ENCODE data around the gene COG2. TPM values are rescaled to one million over a fixed set of nuclear protein-coding genes. Genes with fewer than 3 reads are reported as not detected.

The COG2 gene
- total RNA-seq, 1 donor from 2014 or later: 25.9 TPM

- TF ChIP-seq EZH2 (IDR thresholded peaks at IDR 0.05; ENCODE audit: insufficient read depth, low read length): no peak
- no peak for TF ChIP-seq CTCF (IDR thresholded peaks at IDR 0.05; ENCODE audit: insufficient read depth, low read depth, low read length)
- Mint-ChIP-seq H3K4me3 (ENCODE audit: unreplicated experiment) (peak overlapping the region; percentile 71), H3K4me1 (ENCODE audit: low read depth, unreplicated experiment) (peaks cover 19% of the 10 kb centered on the region), H3K9me3 (ENCODE audit: unreplicated experiment) (no peaks in the 10 kb centered on the region), H3K27me3 (ENCODE audit: low read depth, unreplicated experiment) (peaks cover 3% of the 10 kb centered on the region), H3K36me3 (ENCODE audit: low read depth, unreplicated experiment) (peaks cover 5% of the 10 kb centered on the region), H3K27ac (ENCODE audit: unreplicated experiment) (peak overlapping the region; percentile 2)
- Histone ChIP-seq H3K36me3 (ENCODE audit: insufficient read depth, low read length) (no peaks in the 10 kb centered on the region), H3K79me2 (ENCODE audit: insufficient read depth, low read length) (peaks cover 39% of the 10 kb centered on the region), H3K4me1 (ENCODE audit: insufficient read depth, low read length) (peaks cover 11% of the 10 kb centered on the region), H3K4me3 (ENCODE audit: insufficient read depth, low read depth, low read length) (peak overlapping the region; percentile 98), H2AFZ (ENCODE audit: low read depth, low read length) (peak overlapping the region; percentile 81), H3K9me3 (ENCODE audit: insufficient read depth, low read depth, low read length) (no peaks in the 10 kb centered on the region), H3K4me2 (ENCODE audit: low read length) (peak overlapping the region; percentile 93), H3K27ac (ENCODE audit: low read depth, low read length) (no peak overlapping the region), H4K20me1 (ENCODE audit: insufficient read depth, low read length) (peaks cover 26% of the 10 kb centered on the region), H3K9ac (ENCODE audit: low read length) (no peak overlapping the region), H3K27me3 (ENCODE audit: insufficient read depth, low read length) (peaks cover 19% of the 10 kb centered on the region)
- no peak for FAIRE-seq
- peak; percentile 52 for DNase-seq (ENCODE audit: low read depth)
Measured at GRCh38 chr1:230641346-230641745, 935 bp upstream of the COG2 start.

- DNase-seq (ENCODE audit: low read depth) (no peak), FAIRE-seq (no peak)
- H3K4me1 ChIP-seq (ENCODE audit: insufficient read depth, low read length): peaks cover 11% of the 10 kb centered on the region
- peaks cover 5% of the 10 kb centered on the region for H3K36me3 Mint-ChIP-seq (ENCODE audit: low read depth, unreplicated experiment)
- H3K27me3 Mint-ChIP-seq (ENCODE audit: low read depth, unreplicated experiment): peaks cover 3% of the 10 kb centered on the region
- H3K4me3 ChIP-seq (ENCODE audit: insufficient read depth, low read depth, low read length): peak overlapping the region; percentile 98
- peaks cover 14% of the 10 kb centered on the region for H3K27me3 ChIP-seq (ENCODE audit: insufficient read depth, low read length)
- no peak overlapping the region for H3K27ac ChIP-seq (ENCODE audit: low read depth, low read length)
- TF ChIP-seq CTCF (IDR thresholded peaks at IDR 0.05; ENCODE audit: insufficient read depth, low read depth, low read length) (no peak), EZH2 (IDR thresholded peaks at IDR 0.05; ENCODE audit: insufficient read depth, low read length) (no peak)
- H3K79me2 ChIP-seq (ENCODE audit: insufficient read depth, low read length): peaks cover 44% of the 10 kb centered on the region
- no peak overlapping the region for H3K9ac ChIP-seq (ENCODE audit: low read length)
- peaks cover 31% of the 10 kb centered on the region for H4K20me1 ChIP-seq (ENCODE audit: insufficient read depth, low read length)
- peak overlapping the region; percentile 81 for H2AFZ ChIP-seq (ENCODE audit: low read depth, low read length)
- no peaks in the 10 kb centered on the region for H3K9me3 Mint-ChIP-seq (ENCODE audit: unreplicated experiment)
- no peaks in the 10 kb centered on the region for H3K9me3 ChIP-seq (ENCODE audit: insufficient read depth, low read depth, low read length)
- peak overlapping the region; percentile 71 for H3K4me3 Mint-ChIP-seq (ENCODE audit: unreplicated experiment)
- H3K36me3 ChIP-seq (ENCODE audit: insufficient read depth, low read length): no peaks in the 10 kb centered on the region
- peak overlapping the region; percentile 93 for H3K4me2 ChIP-seq (ENCODE audit: low read length)
- H3K27ac Mint-ChIP-seq (ENCODE audit: unreplicated experiment): peak overlapping the region; percentile 2
- H3K4me1 Mint-ChIP-seq (ENCODE audit: low read depth, unreplicated experiment): peaks cover 19% of the 10 kb centered on the region
Measured at GRCh38 chr1:230641900-230642262, 400 bp upstream of the COG2 start.

GRCh38 chr1:230643908-230644307, 1.6 kb downstream of the COG2 start:
- Histone ChIP-seq H3K4me3 (ENCODE audit: insufficient read depth, low read depth, low read length) (no peak overlapping the region), H3K4me2 (ENCODE audit: low read length) (peak overlapping the region; percentile 93), H3K36me3 (ENCODE audit: insufficient read depth, low read length) (no peaks in the 10 kb centered on the region), H3K4me1 (ENCODE audit: insufficient read depth, low read length) (peaks cover 11% of the 10 kb centered on the region), H3K79me2 (ENCODE audit: insufficient read depth, low read length) (peaks cover 62% of the 10 kb centered on the region), H3K27me3 (ENCODE audit: insufficient read depth, low read length) (peaks cover 5% of the 10 kb centered on the region), H3K9me3 (ENCODE audit: insufficient read depth, low read depth, low read length) (no peaks in the 10 kb centered on the region), H4K20me1 (ENCODE audit: insufficient read depth, low read length) (peaks cover 46% of the 10 kb centered on the region), H2AFZ (ENCODE audit: low read depth, low read length) (no peak overlapping the region), H3K27ac (ENCODE audit: low read depth, low read length) (no peak overlapping the region), H3K9ac (ENCODE audit: low read length) (no peak overlapping the region)
- Mint-ChIP-seq H3K4me3 (ENCODE audit: unreplicated experiment) (peak overlapping the region; percentile 91), H3K36me3 (ENCODE audit: low read depth, unreplicated experiment) (peaks cover 3% of the 10 kb centered on the region), H3K9me3 (ENCODE audit: unreplicated experiment) (no peaks in the 10 kb centered on the region), H3K27ac (ENCODE audit: unreplicated experiment) (peak overlapping the region; percentile 5), H3K27me3 (ENCODE audit: low read depth, unreplicated experiment) (no peaks in the 10 kb centered on the region), H3K4me1 (ENCODE audit: low read depth, unreplicated experiment) (peaks cover 19% of the 10 kb centered on the region)
- DNase-seq (ENCODE audit: low read depth) (peak; percentile 34), FAIRE-seq (no peak)
- TF ChIP-seq EZH2 (IDR thresholded peaks at IDR 0.05; ENCODE audit: insufficient read depth, low read length) (no peak), CTCF (IDR thresholded peaks at IDR 0.05; ENCODE audit: insufficient read depth, low read depth, low read length) (no peak)

Data from astrocyte (in vitro differentiated cells and primary cell).